NK-92 (cell line): ENCODE data around the gene GSDME.
"Not testable (repeated sequence)": the region's sequence is repeated elsewhere in the genome, so short reads cannot be mapped to it uniquely, and the experiment has no call there.

Experiments
- DNase-seq: peaks from one replicate; lab custom pipeline; 2025; ENCODE audit not compliant: unreplicated experiment; lab: John Stamatoyannopoulos, UW

Gene GSDME

DNA sequence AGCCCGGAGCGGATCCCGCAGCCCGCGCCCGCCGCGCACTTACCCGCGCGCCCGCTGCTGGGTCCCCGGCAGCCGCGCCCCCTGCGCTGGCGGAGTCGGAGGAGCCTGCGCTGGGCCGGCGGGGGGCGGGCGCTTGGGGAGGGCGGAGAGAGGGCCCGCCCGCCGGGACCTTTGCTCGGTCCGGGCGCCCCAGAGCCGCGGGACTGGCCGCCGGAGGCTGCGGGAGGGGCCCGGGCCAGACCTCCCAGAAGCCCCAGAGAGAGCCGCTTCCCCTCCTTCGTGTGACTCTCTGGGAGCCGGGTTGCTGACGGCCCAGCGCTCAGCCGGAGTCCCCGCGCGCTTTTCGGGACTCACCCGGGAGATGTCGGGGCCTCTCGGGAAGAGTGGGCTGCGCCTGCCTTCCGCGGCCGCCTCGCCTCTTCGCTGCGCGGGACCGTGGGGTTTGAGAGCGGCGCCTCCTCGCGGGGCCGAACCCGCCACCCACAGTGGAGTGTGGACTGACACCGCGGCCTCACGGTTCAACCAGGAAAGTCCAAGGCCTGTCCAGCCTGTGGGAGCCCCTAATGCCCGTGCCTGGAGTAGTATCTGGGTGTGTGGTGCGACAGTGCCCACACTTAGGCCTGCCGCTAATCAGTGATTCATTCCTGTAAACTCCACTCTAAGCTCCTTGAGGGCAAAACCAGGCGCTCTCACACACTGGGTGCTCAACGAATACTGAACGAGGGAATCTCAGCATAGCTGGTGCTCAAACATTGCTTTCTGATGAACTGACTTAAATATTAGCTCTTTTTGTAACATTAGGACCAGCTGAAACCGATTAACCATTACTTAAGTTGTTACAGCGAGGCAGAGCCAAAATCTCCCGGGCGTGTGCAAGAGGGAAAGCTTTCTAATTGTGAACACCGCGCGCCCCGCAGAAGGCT is at the start of gene GSDME:
TSS of gene GSDME (minus strand) at position 112 of the 923 bp plus-strand sequence. CDS start 7,690 bp downstream, outside the sequence.
- no peak for DNase-seq

DNA sequence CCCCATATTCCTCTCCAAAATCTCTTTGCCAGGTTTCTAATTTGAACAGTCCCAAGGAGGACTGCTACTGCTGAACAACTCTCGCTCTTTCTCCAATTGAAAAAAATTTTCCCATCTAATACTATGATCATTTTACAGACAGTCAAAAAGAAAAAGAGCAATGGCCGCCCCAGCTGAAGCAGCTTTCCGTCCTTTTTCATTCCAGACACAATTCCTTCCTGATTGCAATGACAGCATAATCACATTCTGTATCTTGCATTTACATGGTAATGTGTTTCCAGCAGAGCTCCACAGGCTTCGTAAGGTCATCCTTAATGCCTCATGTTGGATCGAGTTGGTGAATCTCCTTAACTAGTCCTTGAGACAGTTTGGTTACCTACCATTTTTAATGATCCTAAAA is 45.0 kb upstream of the GSDME start:
- DNase-seq = no peak

DNA sequence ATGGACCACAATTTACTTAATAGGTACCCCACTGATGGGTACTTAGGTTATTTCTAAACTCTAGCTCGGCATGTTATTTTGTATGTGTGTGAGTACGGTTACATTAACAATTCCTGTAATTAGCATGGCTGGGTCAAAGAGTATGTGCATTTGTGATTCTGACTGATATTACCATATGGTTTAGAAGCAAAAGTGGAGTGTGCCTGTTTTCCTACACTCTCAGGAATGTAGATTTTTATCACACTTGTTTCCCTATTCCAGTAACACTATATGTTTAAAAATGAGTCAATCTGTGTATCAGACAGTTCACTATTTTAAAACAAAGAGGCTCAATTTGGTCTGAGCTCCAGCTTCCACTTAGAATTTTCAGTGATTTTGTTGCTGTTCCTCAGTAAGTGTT is 44.6 kb upstream of the GSDME start:
- no peak for DNase-seq

DNA sequence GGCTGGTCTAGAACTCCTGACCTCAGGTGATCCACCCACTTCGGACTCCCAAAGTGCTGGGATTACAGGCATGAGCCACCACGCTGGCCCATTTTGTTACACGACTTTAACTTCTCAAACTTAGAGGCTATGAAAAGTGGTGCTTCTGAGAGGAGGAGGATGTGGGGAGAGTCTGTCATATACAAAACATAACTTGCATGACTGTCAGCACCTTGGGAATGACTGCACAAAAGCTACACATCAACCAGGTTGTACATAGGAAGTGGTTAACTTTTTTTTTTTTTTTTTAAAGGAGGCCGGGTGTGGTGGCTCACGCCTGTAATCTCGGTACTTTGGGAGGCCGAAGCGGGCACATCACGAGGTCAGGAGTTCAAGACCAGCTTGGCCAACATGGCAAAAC is 43.4 kb upstream of the GSDME start:
- no peak for DNase-seq

DNA sequence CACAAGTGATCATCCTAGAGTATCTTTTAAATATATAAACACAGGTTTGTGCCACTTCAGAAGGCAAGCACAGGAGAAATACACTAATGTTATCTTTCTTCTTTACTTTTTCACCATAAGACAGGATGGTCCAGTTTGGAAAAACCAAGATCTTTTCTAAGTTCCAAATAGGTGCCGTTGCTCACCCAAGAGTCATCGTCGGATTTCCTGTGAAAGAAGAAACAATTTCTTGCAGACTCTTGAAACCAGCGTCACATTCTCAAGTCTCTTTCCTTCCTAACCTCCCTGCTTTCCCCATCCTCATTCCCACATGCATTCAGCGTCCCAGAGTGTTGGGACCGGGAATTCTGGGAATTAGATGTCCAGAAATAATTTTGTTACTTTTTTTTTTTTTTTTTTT is 42.8 kb upstream of the GSDME start:
- no peak for DNase-seq

DNA sequence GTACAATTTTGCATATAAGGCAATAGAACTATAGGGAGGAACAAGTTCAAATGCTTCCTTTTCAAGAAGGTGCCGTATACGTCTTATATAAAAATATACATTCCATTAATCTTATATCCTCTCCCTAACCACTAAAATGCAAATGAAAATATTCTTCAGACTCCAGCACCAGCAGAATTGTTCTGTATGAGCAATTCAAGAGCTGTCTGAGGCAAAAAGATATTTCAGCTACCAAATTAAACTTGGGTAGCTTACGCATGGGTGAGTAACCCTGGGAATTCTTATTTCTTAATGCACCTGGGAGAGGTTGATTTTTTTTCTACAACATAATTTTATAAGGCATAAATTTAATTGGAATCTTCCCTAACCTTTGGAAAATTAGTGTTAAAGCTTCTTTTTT is 42.2 kb upstream of the GSDME start:
- DNase-seq = no peak

DNA sequence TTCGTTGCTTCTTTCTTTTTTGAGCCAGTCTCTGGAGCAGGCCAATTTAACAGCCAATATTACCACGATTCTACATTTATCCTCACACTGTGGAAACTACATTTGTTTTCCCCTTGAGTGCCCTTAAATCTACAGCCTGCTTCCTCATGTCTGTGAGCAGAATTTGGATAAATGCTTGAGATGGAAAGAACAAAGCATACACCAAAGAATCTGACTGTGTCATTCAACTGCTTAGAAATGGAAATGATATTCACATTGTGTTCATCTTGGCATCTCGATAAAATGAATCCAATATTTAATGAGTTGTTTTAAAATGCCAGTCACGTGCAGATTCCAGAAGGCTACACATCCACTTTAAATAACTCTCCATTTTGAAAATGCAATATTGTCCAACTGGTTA is 41.0 kb upstream of the GSDME start:
- no peak for DNase-seq

DNA sequence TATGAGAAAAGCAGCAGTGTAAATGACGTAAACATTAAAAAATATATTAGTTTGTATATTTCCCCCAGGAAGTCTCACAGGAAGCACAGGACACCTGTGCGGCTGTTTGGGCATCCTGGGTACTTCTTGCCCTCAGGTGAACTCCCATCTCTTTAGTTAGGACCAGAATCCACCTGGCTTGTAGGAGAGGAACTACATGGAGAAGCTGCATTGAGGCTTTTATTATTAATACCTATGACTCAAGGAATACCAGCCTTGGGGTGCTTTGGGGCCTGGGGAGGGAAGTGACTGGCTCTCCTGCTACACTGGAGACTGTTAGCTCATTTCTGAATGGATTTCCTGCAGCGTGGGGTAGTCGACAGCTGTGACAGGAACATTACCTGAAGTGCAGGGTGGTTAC is 40.0 kb upstream of the GSDME start:
- no peak for DNase-seq

DNA sequence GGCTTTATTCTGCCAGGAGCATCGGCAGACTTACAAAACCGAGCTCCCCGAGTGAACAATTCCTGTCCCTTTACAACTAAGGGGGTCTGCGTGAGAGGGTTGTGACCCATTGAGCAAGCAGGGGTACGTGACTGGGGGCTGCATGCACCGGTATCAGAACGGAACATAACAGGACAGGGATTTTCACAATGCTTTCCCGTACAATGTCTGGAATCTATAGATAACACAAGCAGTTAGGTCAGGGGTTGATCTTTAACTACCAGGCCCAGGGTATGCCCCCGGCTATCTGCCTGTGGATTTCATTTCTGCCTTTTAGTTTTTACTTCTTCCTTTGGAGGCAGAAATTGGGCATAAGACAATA is 38.1 kb upstream of the GSDME start:
- no peak for DNase-seq

DNA sequence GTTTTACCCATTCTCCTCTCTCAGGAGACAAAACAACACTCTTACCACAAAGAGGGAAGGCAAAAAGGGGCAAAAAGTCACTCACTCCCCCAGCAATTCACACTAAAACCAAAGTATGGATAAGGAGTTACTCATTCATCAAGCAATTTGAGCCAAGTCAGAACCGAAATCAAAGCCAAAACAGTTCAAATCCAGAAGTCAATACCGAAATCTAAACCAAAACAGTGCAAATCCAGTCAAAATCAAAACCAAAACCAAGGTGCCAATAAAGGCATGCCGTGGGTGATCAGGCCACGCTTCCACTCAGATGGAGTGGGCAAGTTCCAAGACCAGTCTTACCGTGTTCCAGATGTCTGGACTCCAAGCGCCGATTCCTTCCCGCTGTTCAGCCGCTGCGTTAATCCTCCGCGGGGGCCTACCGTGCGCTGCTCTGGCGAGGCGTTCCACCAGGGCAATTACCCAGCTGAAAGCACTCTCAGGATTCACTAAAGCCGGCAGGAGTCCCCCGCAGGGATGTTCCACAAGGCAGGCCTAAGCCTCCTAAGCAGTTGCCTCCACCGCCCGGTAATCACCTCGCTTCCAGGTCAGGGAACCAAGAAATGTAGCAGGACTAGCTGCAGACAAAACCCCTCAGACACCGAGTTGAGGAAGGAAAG is 37.6 kb upstream of the GSDME start:
- not testable (repeated sequence) for DNase-seq

DNA sequence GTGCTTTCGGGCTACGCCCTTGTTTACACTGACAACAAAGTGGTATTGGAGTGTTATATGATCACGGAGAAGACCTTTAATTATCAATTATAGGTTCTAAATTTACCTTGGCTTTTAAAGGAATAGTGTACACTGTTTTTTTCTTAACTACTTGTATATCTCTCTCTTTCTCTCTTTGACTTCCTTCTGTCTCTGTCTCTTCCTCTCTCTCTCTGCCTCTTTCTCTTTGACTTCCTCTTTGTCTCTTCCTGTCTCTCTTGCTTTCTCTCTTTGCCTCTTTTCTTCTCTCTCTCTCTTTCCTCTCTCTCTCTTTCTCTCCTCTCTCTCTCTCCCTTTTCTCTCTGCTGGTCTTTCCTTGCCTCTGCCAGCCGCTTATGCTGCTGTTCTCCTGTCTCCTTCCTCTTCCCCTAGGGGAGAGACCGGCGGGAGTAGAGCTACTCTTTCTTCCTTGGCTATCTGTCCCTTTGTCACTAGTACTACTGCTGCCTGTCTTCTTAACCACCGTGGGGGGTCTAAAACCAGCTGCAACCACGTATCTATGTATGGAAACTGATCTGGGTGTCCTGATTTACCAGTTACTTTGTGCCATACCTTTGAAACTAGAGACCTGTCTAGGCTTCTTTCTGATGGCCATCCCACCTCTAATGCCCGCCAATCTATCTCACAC is 36.9 kb upstream of the GSDME start:
- no peak for DNase-seq

DNA sequence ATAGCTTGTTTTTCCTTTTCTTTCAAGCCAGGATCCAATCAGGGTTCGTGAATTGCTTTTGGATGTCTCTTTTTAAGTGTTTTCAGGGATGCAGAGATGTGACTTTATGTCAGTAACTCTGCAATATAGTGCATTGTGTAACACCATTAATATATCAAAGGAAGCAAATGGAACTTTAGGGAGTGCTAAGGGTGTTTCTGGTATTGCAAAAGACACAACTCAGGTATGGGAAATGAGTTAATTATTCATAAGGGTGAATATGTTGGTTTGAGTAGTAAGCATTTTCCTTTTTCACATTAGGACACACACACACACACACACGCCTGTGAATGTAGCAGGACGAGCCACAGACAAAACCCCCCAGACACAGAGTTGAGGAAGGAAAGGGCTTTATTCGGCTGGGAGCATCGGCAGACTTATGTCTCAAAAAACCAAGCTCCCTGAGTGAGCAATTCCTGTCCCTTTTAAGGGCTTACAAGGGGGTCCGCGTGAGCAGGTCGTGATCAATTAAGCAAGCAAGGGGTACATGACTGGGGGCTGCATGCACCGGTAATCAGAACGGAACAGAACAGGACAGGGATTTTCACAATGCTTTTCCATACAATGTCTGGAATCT is 31.8 kb upstream of the GSDME start:
- DNase-seq = no peak

DNA sequence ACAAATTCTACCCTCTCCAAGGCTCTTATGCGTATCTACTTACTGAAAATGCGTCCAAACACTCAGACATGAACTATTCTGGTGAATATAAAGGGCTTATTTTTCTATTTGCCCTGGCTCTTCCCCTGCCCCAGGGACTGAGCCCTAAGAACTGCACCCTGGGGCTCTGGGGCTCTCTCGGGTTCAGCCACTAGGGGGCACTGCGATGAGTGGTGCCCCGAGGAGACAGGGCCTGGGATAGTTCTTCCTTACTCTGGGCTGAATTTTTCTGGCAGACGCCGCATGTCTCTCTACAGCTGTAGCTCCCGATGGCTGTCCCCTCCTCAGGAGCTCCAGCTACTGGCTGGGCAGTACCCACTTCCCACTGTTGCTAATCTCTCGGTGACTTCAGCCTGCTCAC is 30.8 kb upstream of the GSDME start:
- DNase-seq = no peak

DNA sequence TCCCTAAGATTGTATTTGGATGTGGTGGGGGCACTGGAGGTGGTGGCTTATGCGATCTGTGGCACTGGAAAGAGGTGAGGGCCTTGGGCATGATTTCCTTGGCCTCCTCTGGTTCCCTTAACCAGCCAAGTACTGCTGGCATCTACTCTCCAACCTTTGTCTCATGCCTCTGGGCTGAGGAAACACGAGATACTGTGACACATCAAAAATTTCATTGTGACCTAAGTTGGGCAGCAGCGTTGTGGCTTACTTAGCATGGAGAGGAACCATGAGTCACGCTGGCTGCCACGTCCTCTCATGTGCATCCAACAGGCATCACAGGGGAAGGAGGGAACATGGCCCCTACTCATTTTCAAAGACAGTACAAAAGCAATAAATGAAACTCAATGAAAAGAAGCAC is 29.7 kb upstream of the GSDME start:
- DNase-seq = no peak

DNA sequence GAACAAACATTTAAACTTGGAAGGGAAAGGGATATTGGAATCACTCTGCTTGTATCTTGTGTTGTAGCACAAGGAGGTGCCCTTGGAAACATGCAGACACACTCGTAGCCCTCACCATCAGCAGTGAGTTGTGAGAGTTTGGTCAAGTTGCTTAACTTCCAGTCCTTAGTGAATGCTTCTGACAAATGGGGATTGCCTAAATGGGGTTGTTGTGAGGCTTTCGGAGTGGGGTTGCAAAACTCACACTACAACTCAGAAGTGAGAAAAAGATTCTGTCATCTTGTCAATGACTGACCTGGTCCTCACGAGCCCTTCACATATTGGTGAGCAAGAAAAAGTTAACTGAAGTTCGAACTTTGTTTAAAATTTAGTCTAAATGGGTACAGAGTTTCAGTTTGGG is 29.0 kb upstream of the GSDME start:
- no peak for DNase-seq

DNA sequence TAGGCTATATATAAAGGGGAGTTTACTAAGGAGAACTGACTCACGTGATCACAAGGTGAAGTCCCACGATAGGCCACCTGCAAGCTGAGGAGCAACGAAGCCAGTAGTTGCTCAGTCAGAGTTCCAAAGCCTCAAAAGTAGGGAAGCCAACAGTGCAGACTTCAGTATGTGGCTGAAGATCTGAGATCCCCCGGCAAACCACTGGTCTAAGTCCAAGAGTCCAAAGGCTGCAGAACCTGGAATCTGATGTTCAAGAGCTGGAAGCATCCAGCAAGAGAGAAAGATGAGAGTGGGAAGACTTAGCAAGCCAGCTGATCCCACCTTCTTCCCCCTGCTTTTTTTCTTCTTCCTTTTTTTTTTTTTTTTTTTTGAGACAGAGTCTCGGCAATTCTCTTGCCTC is 27.0 kb upstream of the GSDME start:
- no peak for DNase-seq

DNA sequence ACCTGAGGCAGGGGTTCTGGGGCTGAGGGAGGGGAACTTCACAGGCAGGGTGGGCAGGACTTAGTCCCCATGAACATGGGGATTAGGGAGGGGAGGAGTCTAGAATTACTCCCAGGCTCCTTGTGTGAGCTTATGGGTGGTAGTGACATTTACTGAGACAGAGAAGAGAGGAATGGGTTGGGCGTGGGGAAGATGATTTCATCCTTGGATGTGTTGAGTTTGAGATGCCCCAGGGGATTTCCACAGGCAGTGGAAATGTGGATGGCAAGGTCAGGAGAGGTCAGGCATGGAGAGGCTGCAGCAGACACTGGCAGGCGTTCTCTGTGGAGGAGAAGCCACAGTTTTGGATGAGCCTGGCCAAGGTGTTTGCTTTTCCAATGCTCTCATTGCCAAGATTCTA is 26.4 kb upstream of the GSDME start:
- no peak for DNase-seq

DNA sequence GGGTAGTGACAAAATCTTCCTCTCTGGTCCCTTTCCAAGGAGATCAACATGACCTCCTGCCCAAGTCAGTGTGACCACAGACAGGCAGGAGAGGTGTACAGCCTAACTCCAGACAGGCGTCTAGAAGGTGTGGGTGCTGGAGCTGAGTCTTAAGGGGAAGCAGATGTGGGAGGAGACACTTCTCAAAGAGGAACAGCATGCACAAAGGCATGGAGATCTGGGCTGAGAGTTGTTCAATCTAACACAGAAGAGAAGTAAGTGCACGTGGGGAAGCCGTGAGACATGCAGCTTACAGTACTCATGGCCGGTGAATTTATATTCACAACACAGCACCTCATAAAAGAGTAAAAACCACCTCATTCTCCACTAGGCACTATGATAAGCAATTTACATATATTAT is 23.8 kb upstream of the GSDME start:
- DNase-seq = no peak

DNA sequence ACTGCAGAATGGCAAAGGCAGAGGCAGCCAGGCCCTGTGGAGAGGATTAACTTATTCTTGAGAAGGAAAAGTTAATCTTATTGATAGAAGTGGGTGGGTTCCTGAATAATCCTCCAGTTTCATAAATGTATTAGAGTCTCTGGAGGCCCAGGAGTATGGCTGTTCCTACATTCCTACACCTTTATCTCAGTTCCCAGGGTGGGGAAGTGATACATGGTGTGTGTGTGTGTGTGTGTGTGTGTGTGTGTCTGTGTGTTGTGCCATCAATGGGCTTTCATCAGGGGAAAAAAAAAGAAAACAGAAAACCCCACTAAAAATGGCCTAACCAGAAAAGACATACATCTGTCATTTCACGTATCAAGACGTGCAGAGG is 22.0 kb upstream of the GSDME start:
- no peak for DNase-seq

DNA sequence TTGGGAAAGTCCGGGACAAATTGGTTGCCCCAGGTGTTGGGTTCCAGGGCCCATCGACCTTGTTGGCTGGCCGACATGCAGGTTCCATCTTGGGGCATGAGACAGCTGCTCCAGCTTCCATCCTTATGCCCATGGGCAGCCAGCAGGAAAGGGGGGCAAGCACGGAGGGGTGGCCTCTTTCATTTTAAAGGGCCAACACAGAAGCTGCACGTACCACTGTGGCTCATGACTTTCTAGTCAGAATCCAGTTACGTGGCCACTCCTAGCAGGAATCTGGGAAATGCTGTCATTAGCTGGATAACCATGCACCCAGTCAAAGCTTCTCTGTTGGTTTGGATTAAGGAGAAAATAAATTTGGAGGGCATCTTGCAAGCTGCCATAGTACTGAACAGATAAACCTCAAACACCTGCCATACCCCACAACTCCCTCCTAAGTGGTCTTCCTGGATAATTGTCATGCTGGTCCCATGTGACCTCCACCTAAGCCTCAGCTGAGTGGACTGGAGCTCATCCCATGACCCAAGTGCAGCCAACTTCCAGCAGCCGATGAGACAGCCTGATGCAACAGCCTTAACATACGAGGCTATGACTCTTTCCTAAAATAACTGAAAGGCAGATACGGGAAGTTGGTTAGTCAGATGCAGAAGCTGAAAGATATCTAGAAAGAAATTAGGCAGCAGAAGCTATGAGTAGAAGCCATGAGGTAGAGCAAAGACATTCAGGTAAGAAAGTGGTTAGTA is 21.4 kb upstream of the GSDME start:
- no peak for DNase-seq

DNA sequence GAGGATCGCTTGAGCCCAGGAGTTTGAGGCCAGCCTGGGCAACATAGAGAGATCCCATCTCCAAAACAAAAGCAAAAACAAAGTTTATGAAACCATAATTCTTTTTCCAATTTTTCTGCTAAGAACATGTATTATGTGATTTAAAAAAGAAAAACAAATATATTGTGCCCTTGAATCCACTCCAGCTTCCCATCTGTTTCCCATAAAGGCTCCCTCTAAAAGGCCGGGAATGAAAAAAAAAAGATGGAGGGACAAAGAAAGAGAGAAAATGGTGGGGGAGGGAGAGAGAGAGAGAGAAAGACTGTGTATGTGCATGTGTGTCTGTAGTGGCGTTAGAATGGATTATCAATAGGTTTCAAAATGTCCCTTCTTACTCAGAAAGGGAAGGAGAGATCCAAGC is 20.5 kb upstream of the GSDME start:
- no peak for DNase-seq
